ENCODE measurements around the gene ICE2. TPM values are rescaled to one million over a fixed set of nuclear protein-coding genes. Genes with fewer than 3 reads are reported as not detected.

ICE2 gene, protein sequence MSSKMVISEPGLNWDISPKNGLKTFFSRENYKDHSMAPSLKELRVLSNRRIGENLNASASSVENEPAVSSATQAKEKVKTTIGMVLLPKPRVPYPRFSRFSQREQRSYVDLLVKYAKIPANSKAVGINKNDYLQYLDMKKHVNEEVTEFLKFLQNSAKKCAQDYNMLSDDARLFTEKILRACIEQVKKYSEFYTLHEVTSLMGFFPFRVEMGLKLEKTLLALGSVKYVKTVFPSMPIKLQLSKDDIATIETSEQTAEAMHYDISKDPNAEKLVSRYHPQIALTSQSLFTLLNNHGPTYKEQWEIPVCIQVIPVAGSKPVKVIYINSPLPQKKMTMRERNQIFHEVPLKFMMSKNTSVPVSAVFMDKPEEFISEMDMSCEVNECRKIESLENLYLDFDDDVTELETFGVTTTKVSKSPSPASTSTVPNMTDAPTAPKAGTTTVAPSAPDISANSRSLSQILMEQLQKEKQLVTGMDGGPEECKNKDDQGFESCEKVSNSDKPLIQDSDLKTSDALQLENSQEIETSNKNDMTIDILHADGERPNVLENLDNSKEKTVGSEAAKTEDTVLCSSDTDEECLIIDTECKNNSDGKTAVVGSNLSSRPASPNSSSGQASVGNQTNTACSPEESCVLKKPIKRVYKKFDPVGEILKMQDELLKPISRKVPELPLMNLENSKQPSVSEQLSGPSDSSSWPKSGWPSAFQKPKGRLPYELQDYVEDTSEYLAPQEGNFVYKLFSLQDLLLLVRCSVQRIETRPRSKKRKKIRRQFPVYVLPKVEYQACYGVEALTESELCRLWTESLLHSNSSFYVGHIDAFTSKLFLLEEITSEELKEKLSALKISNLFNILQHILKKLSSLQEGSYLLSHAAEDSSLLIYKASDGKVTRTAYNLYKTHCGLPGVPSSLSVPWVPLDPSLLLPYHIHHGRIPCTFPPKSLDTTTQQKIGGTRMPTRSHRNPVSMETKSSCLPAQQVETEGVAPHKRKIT
- 32.4 to 38.2 TPM (median 33.6 TPM) in 5 replicates for total RNA-seq (2022; extraction: Qiagen RNA extraction)

DNA sequence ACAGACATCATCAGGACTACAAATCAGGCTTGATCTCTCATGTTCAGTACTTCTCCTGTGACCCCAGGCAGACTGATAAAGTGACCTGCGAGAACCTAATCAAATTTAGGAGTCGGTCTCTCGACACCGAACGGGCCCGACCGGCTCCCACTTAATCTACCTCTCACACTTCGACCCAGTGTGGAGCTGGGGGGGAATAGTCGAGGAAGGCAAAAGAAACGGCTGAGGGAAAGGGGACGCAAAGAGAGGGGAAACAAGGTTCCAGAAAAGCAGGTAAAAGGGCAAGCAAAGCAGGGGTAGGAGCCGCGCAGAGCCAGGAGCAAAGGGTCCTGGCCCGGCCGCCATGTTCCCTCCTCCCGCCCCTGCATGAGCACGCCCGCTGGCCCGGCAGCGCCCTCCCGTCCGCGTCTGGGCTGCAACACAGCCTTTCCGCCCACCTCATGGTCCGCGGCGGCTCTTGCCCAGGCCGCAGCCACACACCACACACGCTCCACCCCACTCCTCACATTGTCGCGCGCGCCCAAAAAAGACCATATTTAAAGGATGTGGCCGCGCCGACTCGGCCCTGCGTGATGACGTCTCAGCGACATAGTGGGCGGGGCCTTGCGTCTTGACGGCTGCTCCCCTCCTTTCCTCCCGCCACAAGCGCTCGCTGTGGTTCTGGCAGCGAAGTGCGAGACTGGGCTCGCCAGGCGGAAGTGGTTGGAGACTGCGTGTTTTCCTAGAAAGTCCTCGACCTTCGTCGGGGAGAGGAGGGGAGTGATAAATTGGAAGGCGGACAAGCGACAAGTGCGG is at the start of gene ICE2:
Gene ICE2 (minus strand): TSS at position 577 of the 795 bp plus-strand sequence. CDS start 1,165 bp downstream, outside the sequence.

DNA sequence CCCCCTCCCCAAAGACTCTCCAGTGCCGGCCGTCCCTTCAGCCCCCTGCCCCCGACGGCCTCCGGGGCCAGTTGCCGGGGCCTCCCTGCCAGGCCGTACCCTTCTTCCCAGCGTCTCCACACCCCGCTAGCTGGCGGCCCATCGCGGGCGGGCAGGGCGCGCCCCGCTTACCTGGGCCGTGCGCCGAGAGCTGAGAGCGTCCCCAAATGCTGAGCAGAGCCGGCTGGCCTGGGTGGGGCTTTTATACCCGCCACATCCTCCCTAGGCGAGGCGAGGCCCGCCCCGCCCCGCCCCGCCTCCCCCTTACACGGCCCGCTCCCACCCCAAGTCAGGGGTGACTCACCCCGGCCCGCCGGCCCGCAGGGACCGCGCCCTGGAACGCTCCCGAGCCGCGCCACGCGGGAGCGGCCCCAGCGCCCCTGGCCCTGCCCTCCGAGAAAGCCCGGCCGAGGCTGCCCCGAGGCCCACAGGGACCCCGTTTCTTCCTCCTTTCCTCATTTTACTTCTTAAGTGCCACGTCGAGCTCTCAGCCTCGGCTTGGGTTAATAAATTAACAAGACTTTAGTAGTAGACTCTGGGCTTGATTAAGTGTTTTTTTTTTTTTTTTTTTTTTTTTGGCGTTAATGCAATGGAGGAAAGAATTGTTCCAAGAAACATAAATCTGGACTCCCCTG is 81.0 kb downstream of the ICE2 start, which contains the start of gene ANXA2:
Gene ANXA2 (minus strand): TSS at position 215 of the 674 bp plus-strand sequence. CDS start 11,911 bp downstream, outside the sequence.

Other genes with a start within 250 kb of the ICE2 start
- gene ANXA2, start 81.2 kb downstream of the ICE2 start, total RNA-seq (2022; extraction: Qiagen RNA extraction): 5,043 to 6,122 TPM (median 5,143 TPM) in 5 replicates

Data from A549 treated with Mapracorat at 1 μM for 4 hours (cell line).